Brain microvascular endothelial cell (primary cell): ENCODE data around the gene ITGB4.

Source experiments
- DNase-seq: peaks from one replicate; pipeline ENCODE4 v3.0.0-alpha.2; 2020
- H3K27ac ChIP-seq: fragments of 250-450 bp; sonication (Bioruptor Pico); 2 replicates; pipeline ENCODE4 v1.5.1; 2020; ENCODE audit warnings: mild to moderate bottlenecking, moderate library complexity
- H3K27me3 ChIP-seq: fragments of 250-450 bp; sonication (Bioruptor Pico); replicated peaks from 2 replicates; pipeline ENCODE4 v1.5.1; 2020; ENCODE audit warnings: mild to moderate bottlenecking
- H3K36me3 ChIP-seq: fragments of 250-450 bp; sonication (Bioruptor Pico); replicated peaks from 2 replicates; pipeline ENCODE4 v1.5.1; 2020; ENCODE audit warnings: mild to moderate bottlenecking
- H3K4me3 ChIP-seq: 2 replicates; pipeline ENCODE4 v1.5.1; 2011; ENCODE audit warnings: low read depth, mild to moderate bottlenecking, control low read depth, low read length, moderate library complexity
- in situ Hi-C: cut with HindIII; loops from 2 replicates; pipeline ENCODE4 v1.10.0; 2017; ENCODE audit warnings: low sequenced_read_pairs, low pct_ligation_motif_present
- TF ChIP-seq, protein P1 (sequence below): IDR thresholded peaks from 2 replicates; pipeline ENCODE4 v1.5.1; 2011; ENCODE audit warnings: low read depth, mild to moderate bottlenecking, moderate library complexity, low read length, control low read depth, inconsistent platforms; ENCODE audit errors: missing control alignments

ITGB4 gene

DNA sequence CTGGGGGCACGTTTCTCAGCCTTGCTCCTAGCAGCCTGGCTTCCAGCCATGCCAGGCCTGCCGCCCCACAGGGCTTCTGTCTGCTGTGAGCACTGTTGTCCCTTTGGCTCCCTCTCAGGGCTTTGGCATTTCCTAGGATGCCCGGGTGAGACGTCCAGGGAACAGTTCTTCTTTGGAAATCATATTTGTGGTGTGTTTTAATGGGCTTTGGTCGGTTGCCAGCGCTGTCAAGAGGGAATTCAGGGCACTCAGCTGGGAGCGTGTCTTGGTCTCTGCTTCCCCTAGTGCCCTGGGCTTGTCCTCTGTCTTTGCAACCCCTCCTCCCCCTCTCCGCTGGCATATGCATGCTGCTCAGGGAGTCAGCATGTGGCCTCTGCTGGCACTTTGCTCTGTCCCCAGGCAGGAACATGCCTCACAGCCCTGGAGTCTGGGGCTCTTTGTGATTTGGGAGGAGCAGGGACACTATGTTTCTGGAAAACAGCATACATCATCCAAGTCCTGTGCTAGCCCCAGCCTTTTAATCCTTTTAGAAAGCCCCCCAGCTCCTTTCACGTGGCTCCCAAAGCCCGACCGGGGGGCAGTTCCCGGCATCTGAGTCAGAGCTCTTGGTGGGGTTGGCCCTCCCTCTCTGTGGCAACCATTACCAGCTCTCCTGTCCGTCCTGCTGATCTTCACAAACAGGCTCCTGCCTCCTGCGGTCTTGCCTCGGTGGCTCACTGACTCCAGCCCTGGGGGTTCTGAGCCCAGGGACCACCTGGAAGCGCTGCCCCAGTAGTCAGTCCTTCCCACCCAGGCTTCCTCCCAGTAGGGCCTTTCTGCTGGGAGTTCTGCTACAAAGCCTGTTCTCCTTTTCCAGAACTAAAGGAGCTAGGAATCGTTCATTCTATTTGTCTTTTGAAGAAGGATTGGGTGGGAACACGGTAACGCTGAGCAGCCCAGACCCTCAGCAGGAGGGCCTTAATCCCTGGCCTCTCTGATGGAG, 27.5 kb upstream of the ITGB4 start:
- Histone ChIP-seq H3K27me3 (no peaks in the 10 kb centered on the region), H3K27ac (peak overlapping the region; percentile 14), H3K36me3 (peaks cover 17% of the 10 kb centered on the region), H3K4me3 (no peak overlapping the region)
- DNase-seq: no peak
- TF ChIP-seq, protein P1, sequence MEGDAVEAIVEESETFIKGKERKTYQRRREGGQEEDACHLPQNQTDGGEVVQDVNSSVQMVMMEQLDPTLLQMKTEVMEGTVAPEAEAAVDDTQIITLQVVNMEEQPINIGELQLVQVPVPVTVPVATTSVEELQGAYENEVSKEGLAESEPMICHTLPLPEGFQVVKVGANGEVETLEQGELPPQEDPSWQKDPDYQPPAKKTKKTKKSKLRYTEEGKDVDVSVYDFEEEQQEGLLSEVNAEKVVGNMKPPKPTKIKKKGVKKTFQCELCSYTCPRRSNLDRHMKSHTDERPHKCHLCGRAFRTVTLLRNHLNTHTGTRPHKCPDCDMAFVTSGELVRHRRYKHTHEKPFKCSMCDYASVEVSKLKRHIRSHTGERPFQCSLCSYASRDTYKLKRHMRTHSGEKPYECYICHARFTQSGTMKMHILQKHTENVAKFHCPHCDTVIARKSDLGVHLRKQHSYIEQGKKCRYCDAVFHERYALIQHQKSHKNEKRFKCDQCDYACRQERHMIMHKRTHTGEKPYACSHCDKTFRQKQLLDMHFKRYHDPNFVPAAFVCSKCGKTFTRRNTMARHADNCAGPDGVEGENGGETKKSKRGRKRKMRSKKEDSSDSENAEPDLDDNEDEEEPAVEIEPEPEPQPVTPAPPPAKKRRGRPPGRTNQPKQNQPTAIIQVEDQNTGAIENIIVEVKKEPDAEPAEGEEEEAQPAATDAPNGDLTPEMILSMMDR: peak; percentile 31
- in situ Hi-C loops: no loop called here

DNA sequence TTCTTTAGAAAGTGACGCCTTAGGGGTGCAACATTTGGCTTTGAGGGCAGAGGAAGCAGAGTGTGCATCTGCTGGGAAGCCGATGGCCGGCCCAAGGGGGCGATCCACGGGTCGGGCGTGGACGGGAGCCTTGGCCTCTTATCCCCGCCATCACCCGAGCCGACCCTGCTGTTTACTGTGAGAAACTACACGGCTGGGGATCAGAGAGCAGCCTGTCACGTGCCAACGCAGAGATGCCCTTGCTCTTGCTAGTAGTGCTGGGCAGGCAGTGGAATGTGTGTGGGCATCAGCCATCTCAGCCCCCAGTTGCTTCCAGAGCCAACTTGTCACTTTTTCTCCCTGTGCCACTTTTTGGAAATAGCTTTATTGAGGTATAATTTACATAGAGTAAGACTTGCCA, 26.7 kb upstream of the ITGB4 start:
- Histone ChIP-seq H3K36me3 (peaks cover 17% of the 10 kb centered on the region), H3K27me3 (no peaks in the 10 kb centered on the region), H3K4me3 (no peak overlapping the region), H3K27ac (peak overlapping the region; percentile 14)
- in situ Hi-C loops: no loop called here
- DNase-seq: no peak
- TF ChIP-seq, protein P1: no peak

DNA sequence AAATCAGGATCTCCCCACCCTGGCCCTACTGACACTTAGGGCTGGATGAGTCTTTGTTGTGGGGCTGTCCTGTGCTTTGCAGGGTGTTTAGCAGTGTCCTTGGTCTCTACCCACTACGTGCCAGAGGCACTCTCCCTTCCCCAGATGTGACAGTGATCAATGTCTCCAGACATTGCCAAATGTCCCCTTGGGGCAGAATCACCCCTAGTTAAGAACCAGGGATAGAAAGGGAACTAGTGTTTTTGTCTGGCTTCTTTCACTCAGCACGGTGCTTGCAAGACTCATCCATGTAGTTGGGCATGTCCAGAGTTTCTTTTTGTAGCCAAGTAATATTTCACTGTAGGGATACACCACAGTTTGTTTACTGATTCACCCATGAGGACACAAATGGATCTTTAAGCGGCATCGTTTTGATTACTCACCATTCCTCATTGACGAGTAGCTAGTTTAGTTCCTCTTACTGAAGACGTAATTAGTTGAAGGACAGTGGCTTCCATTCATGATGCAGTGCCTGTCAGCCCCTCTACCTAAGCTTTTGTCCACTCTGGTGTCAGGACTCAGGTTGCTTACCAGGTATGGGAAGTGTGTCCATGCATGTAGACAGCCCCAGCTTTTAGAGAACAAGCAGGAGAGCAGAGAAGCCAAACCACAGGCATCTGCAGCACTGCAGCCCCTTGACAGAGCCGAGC, 26.0 kb upstream of the ITGB4 start:
- no peak for DNase-seq
- Histone ChIP-seq H3K27ac (no peak overlapping the region), H3K4me3 (no peak overlapping the region), H3K27me3 (no peaks in the 10 kb centered on the region), H3K36me3 (peaks cover 20% of the 10 kb centered on the region)
- TF ChIP-seq, protein P1: no peak
- in situ Hi-C loops: no loop called here

DNA sequence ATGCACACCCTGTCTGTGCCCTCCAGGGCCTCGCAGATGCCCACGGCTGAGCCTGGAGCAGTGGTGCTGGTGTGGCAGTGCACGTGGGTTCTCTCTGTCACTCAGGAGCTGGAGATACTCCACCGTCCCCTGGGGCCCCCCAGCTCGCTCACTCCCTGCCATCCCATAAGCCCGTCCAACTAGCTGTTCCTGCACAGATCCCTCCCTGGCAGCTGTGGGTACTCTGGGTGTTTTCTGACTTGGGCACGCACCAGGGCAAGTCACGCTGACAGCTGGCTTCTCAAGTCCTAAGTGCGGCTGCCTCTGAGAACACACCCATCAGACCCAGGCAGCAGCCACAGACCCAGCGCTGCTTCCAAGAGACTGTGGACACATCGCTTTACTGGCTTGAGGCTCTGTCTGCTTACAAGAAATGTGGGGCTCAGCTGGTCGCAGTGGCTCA, 25.4 kb upstream of the ITGB4 start:
- H3K27me3 ChIP-seq: no peaks in the 10 kb centered on the region
- H3K36me3 ChIP-seq: peaks cover 23% of the 10 kb centered on the region
- no peak overlapping the region for H3K4me3 ChIP-seq
- H3K27ac ChIP-seq: no peak overlapping the region
- TF ChIP-seq, protein P1: no peak
- in situ Hi-C loops: no loop called here
- no peak for DNase-seq

DNA sequence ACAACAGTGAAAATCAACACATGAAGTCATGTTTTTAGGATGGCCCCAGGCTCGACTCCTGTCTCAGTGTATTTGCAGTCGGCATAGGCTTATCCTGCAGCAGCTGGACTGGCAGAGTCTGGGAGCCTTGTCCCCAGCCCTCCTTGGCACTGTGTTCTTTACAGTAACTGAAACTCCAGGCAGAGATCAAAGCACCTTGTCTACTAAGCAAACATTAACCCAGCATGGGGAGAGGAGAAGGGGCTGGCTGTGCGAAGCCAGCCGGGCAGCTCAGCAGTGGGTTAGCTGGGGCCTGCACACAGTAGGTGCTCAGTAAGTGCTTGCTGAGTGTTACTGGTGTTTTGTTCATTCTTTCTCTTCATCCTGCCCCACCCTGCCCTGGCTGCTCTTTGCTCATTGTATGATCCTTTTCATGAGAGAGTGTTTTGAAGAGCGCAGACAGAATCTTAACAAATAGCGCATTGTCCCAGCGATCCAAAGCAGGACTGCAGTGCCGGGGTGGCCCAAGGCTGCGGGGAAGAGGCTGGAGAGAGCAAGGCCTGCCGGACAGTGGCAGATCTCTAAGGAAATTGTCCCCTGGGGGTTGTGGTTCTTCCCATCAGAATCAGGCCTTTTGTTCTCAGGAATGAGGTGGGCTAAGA, 23.5 kb upstream of the ITGB4 start:
- DNase-seq: no peak
- no peaks in the 10 kb centered on the region for H3K27me3 ChIP-seq
- H3K36me3 ChIP-seq: peaks cover 39% of the 10 kb centered on the region
- no peak overlapping the region for H3K4me3 ChIP-seq
- in situ Hi-C loops: no loop called here
- no peak overlapping the region for H3K27ac ChIP-seq
- TF ChIP-seq, protein P1: no peak
